Stimulated activated CD4-positive, alpha-beta T cell treated with anti-CD3 and anti-CD28 coated beads, TNF-alpha, amount 100 ng/mL, for 24 hours (primary cell): ENCODE data around the gene BICRA.
"Not testable (repeated sequence)": the region's sequence is repeated elsewhere in the genome, so short reads cannot be mapped to it uniquely, and the experiment has no call there.

Experiments
- DNase-seq, 3 experiments: peaks; one replicate each; pipeline ENCODE4 v3.0.0-alpha.2; 2020; ENCODE audit warnings: low read depth in 3 of 3

The BICRA gene

GRCh38 chr19:47663435-47663910 lies 54.5 kb downstream of the BICRA start:
- DNase-seq: no peak

DNA sequence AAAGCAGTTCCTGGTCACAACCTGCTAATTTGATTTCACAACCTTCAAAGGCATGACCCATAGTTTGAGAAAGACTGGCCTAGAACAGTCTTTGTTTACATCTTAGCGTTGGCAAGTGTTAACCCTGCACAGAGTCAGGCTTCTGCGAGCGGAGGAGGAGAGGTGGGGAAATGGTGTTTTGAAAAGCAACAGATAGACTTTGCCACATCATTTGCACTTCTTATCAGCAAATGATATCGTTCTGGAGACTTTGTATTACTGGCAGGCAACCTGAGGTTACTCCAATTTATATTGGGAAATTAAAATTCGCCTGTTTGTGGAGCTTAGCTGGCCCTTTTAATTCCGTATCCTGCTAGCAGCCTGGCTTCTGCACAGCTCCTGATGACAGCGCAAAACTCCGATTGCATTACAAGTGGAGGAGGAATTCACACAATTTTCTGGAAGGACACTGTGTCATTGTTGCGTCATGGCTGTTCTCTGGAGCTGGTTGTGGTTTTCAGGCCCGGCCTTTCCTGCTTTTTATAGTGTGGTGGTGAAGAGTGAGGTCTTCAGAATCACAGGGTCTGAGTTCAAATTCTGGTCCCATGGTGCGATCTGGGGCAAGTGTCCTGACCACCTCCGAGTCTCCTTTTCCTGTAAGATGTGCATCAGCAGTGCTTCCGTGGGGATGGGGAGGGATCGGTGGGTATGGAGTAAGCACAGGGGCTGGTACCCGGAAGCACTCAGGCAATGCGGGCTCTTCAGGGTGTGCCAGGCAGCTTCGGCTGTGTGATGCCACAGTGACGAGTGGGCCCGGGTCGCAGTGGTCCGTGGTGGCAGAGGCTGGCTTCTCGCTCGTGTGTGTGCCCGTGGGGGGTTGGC lies 55.2 kb downstream of the BICRA start:
- DNase-seq: no peak

GRCh38 chr19:47668556-47668955 lies 59.6 kb downstream of the BICRA start:
- DNase-seq: not testable (repeated sequence)

GRCh38 chr19:47670736-47671135 lies 61.8 kb downstream of the BICRA start:
- no peak for DNase-seq

DNA sequence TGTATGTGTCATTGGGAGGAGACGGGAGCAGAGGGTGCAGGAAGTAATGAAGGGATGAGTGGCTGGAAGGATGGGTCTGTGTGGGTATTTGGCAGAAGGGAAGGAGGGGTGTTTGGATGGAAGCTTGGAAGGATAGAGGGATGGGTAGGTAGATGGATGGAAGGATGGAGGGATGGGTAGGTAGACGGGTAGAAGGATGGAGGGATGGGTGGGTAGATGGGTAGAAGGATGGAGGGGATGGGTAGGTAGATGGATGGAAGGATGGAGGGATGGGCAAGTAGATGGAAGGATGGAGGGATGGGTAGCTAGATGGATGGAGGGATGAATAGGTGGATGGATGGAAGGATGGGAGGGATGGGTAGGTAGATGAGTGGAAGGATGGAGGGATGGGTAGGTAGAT lies 62.6 kb downstream of the BICRA start:
- no peak for DNase-seq

DNA sequence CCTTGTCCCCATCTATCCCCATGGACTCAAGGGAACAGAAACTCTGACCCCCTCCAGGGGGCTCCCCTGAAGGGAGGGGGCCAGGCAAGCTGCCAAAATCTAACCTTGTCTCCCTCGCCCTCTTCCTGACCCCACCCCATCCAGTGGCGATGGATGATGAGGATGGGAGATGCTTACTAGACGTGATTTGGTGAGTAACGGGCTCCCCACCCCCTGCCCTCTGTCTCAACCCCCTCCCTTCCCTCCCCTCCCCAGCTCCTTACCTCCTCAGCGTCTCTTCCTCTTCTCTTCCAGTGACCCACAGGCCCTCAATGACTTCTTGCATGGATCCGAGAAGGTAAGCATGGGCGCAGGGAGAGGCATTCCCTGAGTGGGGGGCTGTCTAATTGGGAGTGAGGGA lies 64.5 kb downstream of the BICRA start:
- no peak for DNase-seq

- no peak for DNase-seq
Measured at GRCh38 chr19:47674548-47674947, 65.6 kb downstream of the BICRA start.

GRCh38 chr19:47675271-47675670 lies 66.3 kb downstream of the BICRA start:
- no peak for DNase-seq

- no peak for DNase-seq
Measured at GRCh38 chr19:47675859-47676258, 66.9 kb downstream of the BICRA start.

- no peak for DNase-seq
Measured at GRCh38 chr19:47676811-47677210, 67.9 kb downstream of the BICRA start.

- no peak for DNase-seq
Measured at GRCh38 chr19:47679251-47679900, 70.4 kb downstream of the BICRA start.

DNA sequence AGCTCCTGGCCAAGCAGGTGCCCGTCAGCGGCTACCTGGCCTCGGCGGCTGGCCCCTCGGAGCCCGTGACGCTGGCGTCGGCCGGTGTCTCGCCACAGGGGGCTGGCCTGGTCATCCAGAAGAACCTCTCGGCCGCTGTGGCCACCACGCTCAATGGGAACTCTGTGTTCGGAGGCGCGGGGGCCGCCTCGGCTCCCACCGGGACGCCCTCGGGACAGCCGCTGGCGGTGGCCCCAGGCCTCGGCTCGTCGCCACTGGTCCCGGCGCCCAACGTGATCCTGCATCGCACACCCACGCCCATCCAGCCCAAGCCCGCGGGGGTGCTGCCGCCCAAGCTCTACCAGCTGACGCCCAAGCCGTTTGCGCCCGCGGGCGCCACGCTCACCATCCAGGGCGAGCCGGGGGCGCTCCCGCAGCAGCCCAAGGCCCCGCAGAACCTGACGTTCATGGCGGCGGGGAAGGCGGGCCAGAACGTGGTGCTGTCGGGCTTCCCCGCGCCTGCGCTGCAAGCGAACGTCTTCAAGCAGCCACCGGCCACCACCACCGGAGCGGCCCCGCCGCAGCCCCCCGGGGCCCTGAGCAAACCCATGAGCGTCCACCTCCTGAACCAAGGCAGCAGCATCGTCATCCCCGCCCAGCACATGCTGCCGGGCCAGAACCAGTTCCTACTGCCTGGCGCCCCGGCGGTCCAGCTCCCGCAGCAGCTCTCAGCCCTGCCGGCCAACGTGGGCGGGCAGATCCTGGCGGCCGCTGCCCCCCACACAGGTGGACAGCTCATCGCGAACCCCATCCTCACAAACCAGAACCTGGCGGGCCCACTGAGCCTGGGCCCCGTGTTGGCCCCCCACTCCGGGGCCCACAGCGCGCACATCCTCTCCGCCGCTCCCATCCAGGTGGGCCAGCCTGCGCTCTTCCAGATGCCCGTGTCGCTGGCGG lies 71.3 kb downstream of the BICRA start:
- DNase-seq: no peak

GRCh38 chr19:47680858-47681332 lies 72.0 kb downstream of the BICRA start:
- no peak for DNase-seq

- DNase-seq: no peak
Measured at GRCh38 chr19:47681388-47681787, 72.5 kb downstream of the BICRA start.

DNA sequence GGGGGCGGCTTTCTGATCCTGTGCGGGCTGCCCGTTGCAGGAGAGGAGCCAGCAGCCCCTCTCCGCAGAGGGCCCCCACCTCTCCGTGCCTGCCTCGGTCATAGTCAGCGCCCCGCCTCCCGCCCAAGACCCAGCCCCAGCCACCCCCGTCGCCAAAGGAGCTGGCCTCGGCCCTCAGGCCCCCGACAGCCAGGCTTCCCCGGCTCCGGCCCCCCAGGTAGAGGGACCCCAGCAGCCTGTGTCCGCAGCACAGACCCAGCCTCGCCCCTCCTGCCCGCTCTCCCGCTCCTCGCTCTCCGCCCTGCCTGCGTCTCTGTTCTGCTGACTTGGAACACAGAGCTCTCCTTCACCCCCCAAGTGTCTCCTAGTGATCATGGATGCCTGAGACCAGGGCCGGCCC lies 73.0 kb downstream of the BICRA start:
- DNase-seq: no peak

DNA sequence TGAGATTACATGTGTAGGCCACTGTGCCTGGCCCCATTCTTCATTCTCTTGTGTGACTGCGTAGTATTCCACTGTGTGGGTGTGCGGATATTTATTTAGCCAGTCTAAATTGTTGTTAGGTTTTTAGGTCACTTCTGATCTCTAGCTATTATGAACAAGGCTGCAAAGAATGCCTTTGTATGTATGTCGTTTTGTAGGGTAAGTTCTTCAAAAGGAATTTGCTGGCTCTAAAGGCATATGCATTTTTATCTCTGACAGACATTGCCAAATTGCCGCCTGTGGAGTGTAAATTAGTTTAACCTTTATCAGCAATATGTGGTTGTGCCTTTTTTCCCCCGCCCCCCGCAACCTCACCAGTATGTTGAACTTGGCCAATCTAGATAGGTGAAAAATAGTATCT lies 74.0 kb downstream of the BICRA start:
- DNase-seq: no peak

DNA sequence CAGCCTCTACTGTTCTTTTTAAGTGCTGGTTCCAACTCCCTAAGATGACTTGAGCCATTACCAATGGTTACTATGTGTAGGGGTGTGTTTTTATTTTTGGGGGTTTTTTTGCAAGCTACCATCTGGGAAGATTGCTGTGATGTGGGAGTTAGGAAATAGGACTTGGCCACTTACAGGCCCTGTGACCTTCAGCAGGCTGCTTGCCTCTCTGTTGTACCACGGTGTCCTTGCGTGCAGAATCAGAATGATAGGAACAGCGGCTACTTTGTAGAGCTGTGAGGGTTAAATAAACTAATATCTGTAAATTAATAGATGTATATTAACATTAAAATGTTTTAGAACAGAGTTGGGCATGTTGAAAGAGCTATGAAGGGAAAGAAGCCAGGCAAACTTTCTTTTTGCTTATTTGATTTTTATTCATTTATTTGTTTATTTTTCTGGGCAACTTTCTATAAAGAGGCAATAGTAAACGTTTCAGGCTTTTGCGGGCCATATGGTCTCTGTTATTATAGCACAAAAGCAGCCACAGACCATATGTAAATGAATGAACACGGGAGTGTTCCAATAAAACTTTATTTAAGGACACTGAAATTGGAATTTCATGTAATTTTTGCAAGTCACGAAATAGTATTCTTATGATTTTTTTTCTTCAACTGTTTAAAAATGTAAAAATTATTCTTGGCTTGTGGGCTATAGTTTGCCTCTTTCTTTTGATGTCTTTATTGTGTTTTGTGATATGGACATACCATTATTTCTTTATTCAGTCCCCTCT lies 77.9 kb downstream of the BICRA start:
- no peak for DNase-seq

GRCh38 chr19:47687906-47688305 lies 79.0 kb downstream of the BICRA start:
- DNase-seq: no peak

DNA sequence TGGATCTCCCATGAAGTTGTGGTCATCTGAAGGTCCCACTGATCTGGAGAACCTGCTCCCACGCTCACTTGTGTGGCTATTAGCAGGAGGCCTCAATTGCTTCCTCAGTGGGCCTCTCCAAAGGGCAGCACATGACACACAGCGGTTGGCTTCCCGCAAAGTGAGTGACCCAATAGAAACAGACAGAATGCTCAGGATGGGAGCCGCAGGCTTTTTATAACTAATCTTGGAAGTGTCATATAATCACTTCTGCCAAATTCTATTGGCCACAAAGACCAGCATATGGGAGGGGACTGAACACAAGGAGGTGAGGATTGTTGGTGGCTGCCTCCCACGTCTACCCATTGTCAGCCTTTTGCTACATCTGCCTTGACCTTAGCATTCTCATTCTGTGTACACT lies 82.2 kb downstream of the BICRA start:
- no peak for DNase-seq

DNA sequence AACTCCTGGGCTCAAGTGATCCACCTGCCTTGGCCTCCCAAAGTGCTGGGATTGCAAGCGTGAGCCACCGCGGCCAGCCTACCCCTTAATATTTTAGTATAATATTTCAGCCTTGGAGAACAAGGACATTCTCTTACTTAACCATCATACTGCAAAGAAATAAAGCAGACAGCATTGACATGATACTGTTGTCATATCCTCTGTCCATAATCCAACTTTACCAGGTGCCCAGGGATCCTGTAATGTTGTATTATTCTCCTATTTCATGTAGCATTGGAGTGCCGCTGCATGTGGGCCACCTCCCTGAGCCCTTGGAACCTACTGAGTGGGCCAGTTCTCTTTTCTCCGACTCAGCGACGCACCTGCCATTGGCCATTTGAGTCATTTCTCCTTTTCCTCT lies 82.8 kb downstream of the BICRA start:
- no peak for DNase-seq

DNA sequence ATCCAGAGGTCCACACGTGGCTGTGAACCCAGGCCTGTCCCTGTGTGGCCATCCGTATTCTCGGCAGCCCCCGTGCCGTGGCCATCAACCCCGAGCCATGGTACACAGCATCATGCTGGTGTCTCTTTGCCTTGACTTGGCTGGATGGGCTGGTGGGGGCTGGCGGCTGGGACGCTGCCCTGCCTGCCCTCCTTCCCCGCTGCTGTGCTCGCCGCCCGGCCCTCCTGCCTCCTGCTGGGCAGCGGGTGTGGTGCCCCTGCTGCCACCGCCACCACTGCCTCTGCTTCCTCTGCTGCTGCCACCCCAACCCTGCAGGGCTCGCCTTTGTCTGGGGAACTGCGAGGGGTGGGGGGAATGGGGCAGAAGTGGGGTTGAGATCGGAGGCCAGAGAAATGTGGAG lies 84.6 kb downstream of the BICRA start:
- no peak for DNase-seq
